T-helper 2 cell treated with Interferon-gamma antibody and Interleukin-4, amounts not matched to agents 5 μg/mL and 100 μg/mL, for 36 hours (primary cell): ENCODE measurements around the gene SYDE2.
"Not testable (repeated sequence)": the region's sequence is repeated elsewhere in the genome, so short reads cannot be mapped to it uniquely, and the experiment has no call there.

Experiments
- DNase-seq: peaks from one replicate; pipeline ENCODE4 v3.0.0; 2021; ENCODE audit warnings: low spot score
- H3K27ac Mint-ChIP-seq: one replicate; pipeline ENCODE4 v1.8.0; 2021; ENCODE audit warnings: mild to moderate bottlenecking, mixed read lengths
- H3K27me3 Mint-ChIP-seq: one replicate; pipeline ENCODE4 v1.8.0; 2021; ENCODE audit warnings: low read depth, mixed read lengths
- H3K36me3 Mint-ChIP-seq: one replicate; pipeline ENCODE4 v1.8.0; 2021; ENCODE audit warnings: low read depth, mixed read lengths
- H3K4me1 Mint-ChIP-seq: one replicate; pipeline ENCODE4 v1.8.0; 2021; ENCODE audit warnings: low read depth, mixed read lengths
- H3K4me3 Mint-ChIP-seq: one replicate; pipeline ENCODE4 v1.8.0; 2022; ENCODE audit warnings: mild to moderate bottlenecking, moderate library complexity, mixed read lengths
- H3K9me3 Mint-ChIP-seq: one replicate; pipeline ENCODE4 v1.8.0; 2021; ENCODE audit warnings: mixed read lengths

Gene SYDE2

GRCh38 chr1:85172684-85173337 lies 28.0 kb downstream of the SYDE2 start:
- no peaks in the 10 kb centered on the region for H3K9me3 Mint-ChIP-seq
- H3K27ac Mint-ChIP-seq, result no peak overlapping the region
- H3K4me1 Mint-ChIP-seq, result peaks cover 13% of the 10 kb centered on the region
- H3K36me3 Mint-ChIP-seq, result peaks cover 8% of the 10 kb centered on the region
- no peak for DNase-seq
- H3K27me3 Mint-ChIP-seq, result no peaks in the 10 kb centered on the region
- no peak overlapping the region for H3K4me3 Mint-ChIP-seq

GRCh38 chr1:85171721-85172120 lies 29.1 kb downstream of the SYDE2 start:
- Mint-ChIP-seq H3K9me3 (no peaks in the 10 kb centered on the region), H3K27me3 (no peaks in the 10 kb centered on the region), H3K4me3 (no peak overlapping the region), H3K36me3 (peaks cover 2% of the 10 kb centered on the region), H3K27ac (no peak overlapping the region), H3K4me1 (peaks cover 10% of the 10 kb centered on the region)
- DNase-seq, result no peak

- Mint-ChIP-seq H3K4me1 (peaks cover 10% of the 10 kb centered on the region), H3K9me3 (no peaks in the 10 kb centered on the region), H3K4me3 (no peak overlapping the region), H3K27ac (no peak overlapping the region), H3K36me3 (peaks cover 2% of the 10 kb centered on the region), H3K27me3 (no peaks in the 10 kb centered on the region)
- no peak for DNase-seq
Measured at GRCh38 chr1:85168884-85169283, 31.9 kb downstream of the SYDE2 start.

GRCh38 chr1:85166351-85166750 lies 34.5 kb downstream of the SYDE2 start:
- no peaks in the 10 kb centered on the region for H3K27me3 Mint-ChIP-seq
- H3K4me1 Mint-ChIP-seq, result peaks cover 2% of the 10 kb centered on the region
- no peak overlapping the region for H3K27ac Mint-ChIP-seq
- no peak for DNase-seq
- H3K36me3 Mint-ChIP-seq, result peaks cover 2% of the 10 kb centered on the region
- H3K4me3 Mint-ChIP-seq, result no peak overlapping the region
- no peaks in the 10 kb centered on the region for H3K9me3 Mint-ChIP-seq

- Mint-ChIP-seq H3K36me3 (no peaks in the 10 kb centered on the region), H3K9me3 (no peaks in the 10 kb centered on the region), H3K27ac (no peak overlapping the region), H3K4me1 (peaks cover 3% of the 10 kb centered on the region), H3K27me3 (no peaks in the 10 kb centered on the region), H3K4me3 (no peak overlapping the region)
- no peak for DNase-seq
Measured at GRCh38 chr1:85158910-85159309, 41.9 kb downstream of the SYDE2 start.

GRCh38 chr1:85157436-85157835 lies 43.4 kb downstream of the SYDE2 start:
- H3K27ac Mint-ChIP-seq, result no peak overlapping the region
- no peaks in the 10 kb centered on the region for H3K27me3 Mint-ChIP-seq
- no peak for DNase-seq
- no peaks in the 10 kb centered on the region for H3K9me3 Mint-ChIP-seq
- no peak overlapping the region for H3K4me3 Mint-ChIP-seq
- H3K4me1 Mint-ChIP-seq, result peaks cover 9% of the 10 kb centered on the region
- no peaks in the 10 kb centered on the region for H3K36me3 Mint-ChIP-seq

- Mint-ChIP-seq H3K4me1 (peaks cover 26% of the 10 kb centered on the region), H3K36me3 (peaks cover 1% of the 10 kb centered on the region), H3K27me3 (no peaks in the 10 kb centered on the region), H3K4me3 (no peak overlapping the region), H3K27ac (peak overlapping the region; percentile 55), H3K9me3 (no peaks in the 10 kb centered on the region)
- no peak for DNase-seq
Measured at GRCh38 chr1:85153149-85153891, 47.5 kb downstream of the SYDE2 start.

- no peaks in the 10 kb centered on the region for H3K27me3 Mint-ChIP-seq
- no peak for DNase-seq
- peaks cover 2% of the 10 kb centered on the region for H3K36me3 Mint-ChIP-seq
- H3K9me3 Mint-ChIP-seq, result no peaks in the 10 kb centered on the region
- H3K27ac Mint-ChIP-seq, result no peak overlapping the region
- H3K4me3 Mint-ChIP-seq, result no peak overlapping the region
- peaks cover 38% of the 10 kb centered on the region for H3K4me1 Mint-ChIP-seq
Measured at GRCh38 chr1:85151446-85151845, 49.4 kb downstream of the SYDE2 start.

- peaks cover 2% of the 10 kb centered on the region for H3K36me3 Mint-ChIP-seq
- no peak overlapping the region for H3K4me3 Mint-ChIP-seq
- H3K4me1 Mint-ChIP-seq, result peaks cover 40% of the 10 kb centered on the region
- DNase-seq, result no peak
- H3K27me3 Mint-ChIP-seq, result no peaks in the 10 kb centered on the region
- no peaks in the 10 kb centered on the region for H3K9me3 Mint-ChIP-seq
- no peak overlapping the region for H3K27ac Mint-ChIP-seq
Measured at GRCh38 chr1:85149805-85150204, 51.0 kb downstream of the SYDE2 start.

- peak overlapping the region; percentile 19 for H3K4me3 Mint-ChIP-seq
- peak; percentile 35 for DNase-seq
- H3K27ac Mint-ChIP-seq, result peak overlapping the region; percentile 56
- no peaks in the 10 kb centered on the region for H3K27me3 Mint-ChIP-seq
- no peaks in the 10 kb centered on the region for H3K9me3 Mint-ChIP-seq
- H3K36me3 Mint-ChIP-seq, result peaks cover 2% of the 10 kb centered on the region
- H3K4me1 Mint-ChIP-seq, result peaks cover 35% of the 10 kb centered on the region
Measured at GRCh38 chr1:85148524-85149250, 52.1 kb downstream of the SYDE2 start.

- H3K27me3 Mint-ChIP-seq, result no peaks in the 10 kb centered on the region
- H3K36me3 Mint-ChIP-seq, result peaks cover 2% of the 10 kb centered on the region
- no peaks in the 10 kb centered on the region for H3K9me3 Mint-ChIP-seq
- DNase-seq, result no peak
- no peak overlapping the region for H3K27ac Mint-ChIP-seq
- H3K4me1 Mint-ChIP-seq, result peaks cover 31% of the 10 kb centered on the region
- no peak overlapping the region for H3K4me3 Mint-ChIP-seq
Measured at GRCh38 chr1:85146972-85147359, 53.9 kb downstream of the SYDE2 start.

GRCh38 chr1:85146298-85146971 lies 54.4 kb downstream of the SYDE2 start:
- H3K4me1 Mint-ChIP-seq, result peaks cover 31% of the 10 kb centered on the region
- DNase-seq, H3K9me3 Mint-ChIP-seq, H3K27me3 Mint-ChIP-seq, H3K27ac Mint-ChIP-seq, H3K4me3 Mint-ChIP-seq, H3K36me3 Mint-ChIP-seq: not testable (repeated sequence)

GRCh38 chr1:85144351-85144750 lies 56.5 kb downstream of the SYDE2 start:
- no peaks in the 10 kb centered on the region for H3K27me3 Mint-ChIP-seq
- peaks cover 26% of the 10 kb centered on the region for H3K4me1 Mint-ChIP-seq
- no peak for DNase-seq
- no peaks in the 10 kb centered on the region for H3K9me3 Mint-ChIP-seq
- H3K27ac Mint-ChIP-seq, result no peak overlapping the region
- H3K4me3 Mint-ChIP-seq, result no peak overlapping the region
- H3K36me3 Mint-ChIP-seq, result peaks cover 1% of the 10 kb centered on the region

- no peak for DNase-seq
- H3K27ac Mint-ChIP-seq, result no peak overlapping the region
- peaks cover 14% of the 10 kb centered on the region for H3K4me1 Mint-ChIP-seq
- no peak overlapping the region for H3K4me3 Mint-ChIP-seq
- no peaks in the 10 kb centered on the region for H3K27me3 Mint-ChIP-seq
- H3K36me3 Mint-ChIP-seq, result peaks cover 1% of the 10 kb centered on the region
- H3K9me3 Mint-ChIP-seq, result no peaks in the 10 kb centered on the region
Measured at GRCh38 chr1:85142753-85143152, 58.1 kb downstream of the SYDE2 start.
